Uterus (tissue), 4 donors: ENCODE data around the gene DUSP9. TPM values are rescaled to one million over a fixed set of nuclear protein-coding genes. Genes with fewer than 3 reads are reported as not detected.

Source experiments
- DNase-seq, 2 donors: peaks; one replicate each; pipeline ENCODE4 v3.0.0-alpha.2; 2019 to 2020
- H3K27ac ChIP-seq, 2 donors: fragments of 200-600 bp; sonication (generic); 1 replicate in 1 of 2; 2 replicates in 1 of 2; pipeline ENCODE4 v1.5.1; 2016 to 2018
- H3K27me3 ChIP-seq, 2 donors: fragments of 200-600 bp; sonication (generic); one replicate each; pipeline ENCODE4 v1.5.1; 2018 to 2019; ENCODE audit warnings: control low read depth in 1 of 2
- H3K36me3 ChIP-seq, 2 donors: fragments of 200-600 bp; sonication (generic); one replicate each; pipeline ENCODE4 v1.5.1; 2019; ENCODE audit warnings: control low read depth in 1 of 2
- H3K4me1 ChIP-seq, 2 donors: fragments of 200-600 bp; sonication (generic); one replicate each; pipeline ENCODE4 v1.5.1; 2018 to 2019; ENCODE audit warnings: control low read depth in 1 of 2
- H3K4me3 ChIP-seq, 2 donors: fragments of 200-600 bp; sonication (generic); 1 replicate in 1 of 2; 2 replicates in 1 of 2; pipeline ENCODE4 v1.5.1; 2018 to 2019; ENCODE audit warnings: mild to moderate bottlenecking in 1 of 2
- H3K9me3 ChIP-seq, 2 donors: fragments of 200-600 bp; sonication (generic); one replicate each; pipeline ENCODE4 v1.5.1; 2019; ENCODE audit warnings: control low read depth in 1 of 2
- CTCF ChIP-seq, 4 experiments: fragments of 200-600 bp in 2 of 4; fragments of 450-650 bp in 2 of 4; sonication (generic) in 2 of 4; IDR thresholded peaks; one replicate each; pipeline ENCODE4 v1.5.1; 2016 to 2019; ENCODE audit warnings: antibody characterized with exemption in 4 of 4, mild to moderate bottlenecking in 2 of 4, moderate library complexity in 1 of 4
- POLR2A ChIP-seq, 2 donors: fragments of 450-650 bp; IDR thresholded peaks; one replicate each; pipeline ENCODE4 v1.6.1; 2016; ENCODE audit warnings: antibody characterized with exemption in 2 of 2, mild to moderate bottlenecking in 1 of 2, moderate library complexity in 1 of 2
- intact Hi-C: fragments of 100-400 bp; cut with DNase I; formaldehyde crosslinking; loops from one replicate; pipeline ENCODE4 v1.15.1; 2023; ENCODE audit warnings: low total_unique reads
- total RNA-seq, 4 donors: library from RNA; depleted of rRNA in 3 of 4; stranded (reverse); fragments of >200 nt in 3 of 4; gene quantifications; one replicate each; pipeline versions ENCODE4 v1.1.0 to v1.2.4, GENCODE V29; 2014 to 2023
- donor health status: DM: yes; HTN: yes; CAD: no.

Gene DUSP9
- total RNA-seq, 4 donors from 2014 or later, result 0.21 TPM; not detected in 3

GRCh38 chrX:153611298-153612095 is 35.5 kb upstream of the DUSP9 start:
- Histone ChIP-seq H3K36me3 (no peaks in the 10 kb centered on the region), H3K27ac (no peak overlapping the region), H3K27me3 (no peaks in the 10 kb centered on the region), H3K4me3 (no peak overlapping the region), H3K4me1 (peaks cover 0 to 4% of the 10 kb centered on the region in 2 donors), H3K9me3 (no peaks in the 10 kb centered on the region)
- TF ChIP-seq CTCF (IDR thresholded peaks at IDR 0.05) (no peak), POLR2A (IDR thresholded peaks at IDR 0.05) (no peak)
- intact Hi-C loops, result no loop called here
- DNase-seq, result peak in 1 of 2 donors; percentile 7

GRCh38 chrX:153612413-153612812 is 34.6 kb upstream of the DUSP9 start:
- Histone ChIP-seq H3K27me3 (no peaks in the 10 kb centered on the region), H3K27ac (no peak overlapping the region), H3K4me1 (peaks cover 0 to 4% of the 10 kb centered on the region in 2 donors), H3K4me3 (no peak overlapping the region), H3K36me3 (no peaks in the 10 kb centered on the region), H3K9me3 (no peaks in the 10 kb centered on the region)
- intact Hi-C loops, result no loop called here
- TF ChIP-seq POLR2A (IDR thresholded peaks at IDR 0.05) (no peak), CTCF (IDR thresholded peaks at IDR 0.05) (no peak)
- no peak for DNase-seq

- no peak for DNase-seq
- no peak overlapping the region for H3K27ac ChIP-seq
- intact Hi-C loops, result no loop called here
- no peak overlapping the region for H3K4me3 ChIP-seq
- H3K4me1 ChIP-seq, result no peaks in the 10 kb centered on the region
- H3K27me3 ChIP-seq, result no peaks in the 10 kb centered on the region
- no peaks in the 10 kb centered on the region for H3K36me3 ChIP-seq
- no peak for TF ChIP-seq CTCF (IDR thresholded peaks at IDR 0.05)
- TF ChIP-seq POLR2A (IDR thresholded peaks at IDR 0.05), result no peak
- H3K9me3 ChIP-seq, result no peaks in the 10 kb centered on the region
Measured at GRCh38 chrX:153614818-153615217, 32.2 kb upstream of the DUSP9 start.

- no peaks in the 10 kb centered on the region for H3K9me3 ChIP-seq
- H3K27ac ChIP-seq, result no peak overlapping the region
- TF ChIP-seq POLR2A (IDR thresholded peaks at IDR 0.05) (no peak), CTCF (IDR thresholded peaks at IDR 0.05) (no peak)
- DNase-seq, result no peak
- H3K36me3 ChIP-seq, result no peaks in the 10 kb centered on the region
- intact Hi-C loops, result no loop called here
- no peaks in the 10 kb centered on the region for H3K4me1 ChIP-seq
- H3K27me3 ChIP-seq, result no peaks in the 10 kb centered on the region
- H3K4me3 ChIP-seq, result no peak overlapping the region
Measured at GRCh38 chrX:153620576-153620975, 26.4 kb upstream of the DUSP9 start.

- DNase-seq, result peak in 1 of 2 donors; percentile 5
- intact Hi-C loops, result no loop called here
- Histone ChIP-seq H3K27ac (no peak overlapping the region), H3K9me3 (no peaks in the 10 kb centered on the region), H3K27me3 (no peaks in the 10 kb centered on the region), H3K36me3 (no peaks in the 10 kb centered on the region), H3K4me1 (no peaks in the 10 kb centered on the region), H3K4me3 (no peak overlapping the region)
- TF ChIP-seq CTCF (IDR thresholded peaks at IDR 0.05) (no peak), POLR2A (IDR thresholded peaks at IDR 0.05) (no peak)
Measured at GRCh38 chrX:153621949-153622598, 24.9 kb upstream of the DUSP9 start.
